ENCODE measurements around the gene PCTP.

Gene PCTP

DNA sequence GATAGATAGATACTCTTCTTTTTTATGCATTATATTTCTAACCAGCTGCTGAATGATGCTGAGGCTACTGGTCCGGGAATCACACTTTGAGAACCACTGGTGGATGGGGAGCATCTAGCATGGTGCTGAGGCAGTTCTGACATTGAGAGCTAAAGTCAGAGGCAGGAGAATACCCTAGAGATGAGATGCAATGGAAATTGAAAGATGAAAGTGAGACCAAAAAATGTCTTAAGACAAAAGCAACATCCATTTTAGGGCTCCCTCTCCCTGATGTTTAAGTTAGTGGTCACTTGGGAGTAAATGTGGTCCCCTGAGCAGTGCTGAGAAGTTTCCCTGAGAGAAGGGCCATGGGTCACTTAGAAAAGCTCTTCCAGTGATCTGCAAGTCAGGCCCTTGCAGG lies 6.8 kb downstream of the PCTP start:
- no peak for DNase-seq (ENCODE audit: low spot score)

DNA sequence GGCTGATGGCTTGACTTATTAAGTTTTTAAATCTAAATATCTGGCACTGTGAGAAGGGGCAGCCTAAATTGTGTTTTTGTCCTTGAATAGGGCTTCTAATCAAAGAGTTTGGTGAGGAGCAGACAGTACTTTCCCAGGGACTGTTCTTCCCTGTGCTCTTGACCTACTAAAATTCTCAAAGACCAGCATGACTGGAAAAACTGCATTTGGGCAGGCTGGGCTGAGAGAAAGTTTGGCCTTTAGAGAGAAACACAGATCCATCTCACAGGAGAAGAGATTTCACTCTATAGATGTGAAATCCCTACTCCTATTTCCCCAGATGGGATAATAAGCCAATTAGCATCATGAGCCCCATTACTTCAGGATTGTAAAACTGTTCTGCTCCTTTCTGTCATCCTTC lies 7.3 kb downstream of the PCTP start:
- DNase-seq (ENCODE audit: low spot score): no peak

DNA sequence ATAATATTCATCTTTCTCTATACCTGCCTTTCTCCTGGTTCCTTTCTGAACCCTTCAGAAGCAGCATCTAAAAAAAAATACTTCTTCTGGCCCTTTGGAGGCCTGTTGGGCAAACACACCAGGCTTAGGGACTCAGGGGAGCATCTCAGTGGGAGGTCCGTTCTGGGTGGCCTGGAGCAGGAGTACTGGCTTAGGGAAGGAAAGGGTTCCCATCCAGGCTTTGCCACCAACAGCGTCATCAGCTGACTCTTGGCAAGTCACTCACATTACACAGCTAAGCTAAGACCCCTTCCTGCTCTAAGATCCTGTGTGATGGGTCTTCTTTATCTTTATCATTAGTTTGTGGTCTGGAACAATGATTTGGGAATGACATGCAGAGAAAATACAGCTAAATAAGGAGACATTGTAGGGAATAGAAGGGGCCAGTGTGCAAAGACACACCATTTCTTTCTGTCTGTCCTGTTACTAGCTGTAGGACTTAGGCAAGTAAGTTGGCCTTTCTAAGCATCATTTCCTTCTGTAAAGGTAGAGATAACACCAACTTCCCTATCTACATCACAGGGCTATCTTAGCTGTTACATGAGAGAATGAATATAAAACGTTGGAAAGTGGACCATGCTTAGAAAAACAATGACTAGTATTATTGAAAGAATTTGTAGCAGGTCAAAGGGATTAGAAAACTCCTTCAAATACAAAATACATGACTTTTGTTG lies 9.9 kb downstream of the PCTP start:
- DNase-seq (ENCODE audit: low spot score): no peak

DNA sequence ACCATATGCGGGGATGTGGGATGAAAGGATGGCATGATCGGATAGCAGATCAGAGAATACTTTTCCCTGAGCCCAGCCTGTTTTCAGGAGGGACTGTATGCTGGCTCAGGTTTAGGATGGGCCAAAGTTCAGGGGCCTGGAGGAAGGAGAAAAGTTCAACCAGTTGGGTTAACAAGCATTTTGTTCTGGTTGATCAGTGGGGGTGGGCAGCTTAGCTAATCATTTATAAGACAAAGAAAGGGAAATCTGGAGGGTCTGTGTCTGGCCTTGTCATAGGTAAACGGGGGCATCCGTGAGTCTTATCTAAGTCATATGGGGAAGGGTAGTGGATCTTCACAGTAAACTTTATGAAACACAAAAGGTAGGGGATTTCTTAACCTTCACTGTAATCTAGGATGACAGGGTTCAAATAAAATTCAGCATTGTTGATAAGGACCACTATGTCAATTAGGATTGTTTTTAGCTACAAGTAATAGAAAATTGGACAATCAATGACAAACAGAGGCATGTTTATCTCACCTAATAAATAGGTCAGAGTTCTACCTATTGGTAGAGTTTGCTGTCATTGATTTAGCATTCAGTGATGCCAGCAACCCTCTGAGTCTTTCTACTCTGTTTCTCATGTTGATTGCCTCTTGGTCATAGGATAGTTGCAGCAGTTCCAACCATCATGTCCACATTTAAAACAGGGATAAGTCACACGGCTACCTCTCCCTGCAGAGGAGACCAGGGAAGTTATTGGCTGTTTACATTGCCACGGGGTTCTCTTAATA lies 11.4 kb downstream of the PCTP start:
- DNase-seq (ENCODE audit: low spot score): no peak

DNA sequence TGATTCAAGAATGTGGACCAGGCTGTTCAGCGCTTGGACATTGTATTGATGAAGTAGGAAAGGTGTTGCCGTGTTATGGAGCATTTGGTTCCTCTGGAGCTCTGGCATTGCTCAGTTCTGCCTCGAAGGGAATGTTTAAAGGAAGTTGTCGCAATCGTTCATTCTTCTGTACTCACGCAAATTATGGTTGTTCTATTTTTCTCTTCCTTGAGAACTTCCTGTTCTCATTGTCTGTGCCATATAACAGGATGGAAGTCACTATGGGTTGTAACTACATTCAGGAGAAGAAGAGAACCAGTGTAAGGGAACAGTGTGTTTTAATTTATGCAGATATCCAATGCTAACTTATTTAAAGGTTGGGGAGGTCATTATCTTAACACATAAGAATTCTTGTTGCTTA lies 13.0 kb downstream of the PCTP start:
- no peak for DNase-seq (ENCODE audit: low spot score)

DNA sequence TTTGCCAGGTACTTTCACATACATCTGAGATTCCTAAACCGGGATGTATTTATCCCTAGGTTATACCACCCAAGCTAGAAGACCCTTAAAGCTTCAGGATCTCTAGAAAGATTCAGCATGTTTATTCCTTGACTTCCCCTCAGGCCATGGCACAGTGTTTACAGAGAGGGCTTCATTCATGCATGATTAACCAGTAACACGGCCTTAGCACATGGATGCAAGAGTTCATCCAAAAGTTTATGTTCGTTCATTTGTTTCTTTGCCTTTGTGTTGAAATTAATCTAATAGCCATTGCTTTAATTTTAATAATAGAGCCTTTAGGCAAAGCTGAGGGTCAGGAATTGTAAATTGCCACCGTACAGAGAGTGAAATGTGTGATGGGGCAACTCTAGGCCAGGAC lies 13.8 kb downstream of the PCTP start:
- no peak for DNase-seq (ENCODE audit: low spot score)

DNA sequence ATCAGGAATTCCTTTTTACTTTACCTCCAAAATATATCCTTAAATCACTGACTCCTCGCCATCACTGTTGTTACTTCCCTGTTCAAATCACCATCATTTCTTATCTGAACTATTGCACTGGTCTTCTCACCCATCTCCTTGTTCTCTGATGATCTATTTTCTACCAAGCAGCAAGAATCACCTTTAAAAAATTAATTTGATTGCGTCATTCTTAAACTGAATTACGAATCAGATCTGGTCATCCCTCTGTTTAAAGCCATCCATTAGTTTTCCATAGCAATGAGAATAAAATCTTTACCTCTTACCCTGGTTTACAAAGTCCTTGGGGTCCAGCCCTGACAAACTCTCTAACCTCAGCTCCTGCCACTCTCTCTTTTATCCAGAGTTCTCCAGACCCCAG lies 14.6 kb downstream of the PCTP start:
- no peak for DNase-seq (ENCODE audit: low spot score)

DNA sequence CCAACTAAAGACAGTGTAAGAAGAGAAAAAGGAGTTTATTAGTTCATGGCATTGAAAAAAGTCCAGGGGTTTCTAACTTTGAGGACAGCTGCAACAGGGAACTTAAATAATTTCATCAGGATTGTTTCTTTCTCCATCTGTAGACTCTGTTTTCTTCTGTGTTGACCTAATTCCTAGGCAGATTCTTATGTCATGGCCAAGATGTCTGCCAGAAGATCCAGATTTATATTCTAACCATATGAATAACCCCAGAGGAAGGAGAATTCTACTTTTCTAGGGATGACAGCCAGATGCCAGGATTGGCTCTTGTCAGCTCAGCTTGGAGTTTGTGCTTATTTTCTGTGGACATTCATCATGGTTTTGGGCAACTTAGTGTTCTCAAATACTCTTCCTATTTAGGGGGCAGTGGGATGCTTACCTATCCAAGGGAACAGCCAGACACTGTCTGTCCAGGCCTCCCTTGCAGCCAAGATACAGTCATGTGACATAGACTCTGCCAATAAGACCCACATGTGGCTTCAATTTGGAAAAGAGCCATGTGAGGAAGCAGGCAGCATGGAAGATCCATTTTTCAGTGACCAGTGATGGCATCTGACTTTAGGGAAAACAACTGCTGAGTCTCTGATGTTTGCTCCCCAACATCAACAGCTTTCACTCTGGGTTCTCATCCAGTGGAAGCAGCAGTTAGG lies 18.2 kb downstream of the PCTP start:
- no peak for DNase-seq (ENCODE audit: low spot score)

DNA sequence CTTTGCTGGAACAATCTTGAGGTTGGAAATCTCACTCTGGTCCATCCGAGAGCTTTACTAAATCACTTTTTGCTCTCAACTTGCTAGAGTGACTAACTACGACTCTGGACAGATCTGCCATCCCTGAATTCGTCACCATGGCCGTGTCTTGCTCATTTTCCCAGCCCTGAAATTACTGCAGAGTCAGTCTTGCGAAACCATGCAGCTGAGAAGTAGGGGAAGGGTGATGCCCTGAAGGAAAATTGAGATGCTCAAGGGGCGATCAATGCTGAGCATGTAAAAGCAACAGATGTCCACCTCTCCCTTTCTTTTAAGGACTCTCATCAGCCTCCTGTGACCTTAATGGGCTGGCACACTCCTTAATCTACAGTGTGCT lies 18.8 kb downstream of the PCTP start:
- no peak for DNase-seq (ENCODE audit: low spot score)

DNA sequence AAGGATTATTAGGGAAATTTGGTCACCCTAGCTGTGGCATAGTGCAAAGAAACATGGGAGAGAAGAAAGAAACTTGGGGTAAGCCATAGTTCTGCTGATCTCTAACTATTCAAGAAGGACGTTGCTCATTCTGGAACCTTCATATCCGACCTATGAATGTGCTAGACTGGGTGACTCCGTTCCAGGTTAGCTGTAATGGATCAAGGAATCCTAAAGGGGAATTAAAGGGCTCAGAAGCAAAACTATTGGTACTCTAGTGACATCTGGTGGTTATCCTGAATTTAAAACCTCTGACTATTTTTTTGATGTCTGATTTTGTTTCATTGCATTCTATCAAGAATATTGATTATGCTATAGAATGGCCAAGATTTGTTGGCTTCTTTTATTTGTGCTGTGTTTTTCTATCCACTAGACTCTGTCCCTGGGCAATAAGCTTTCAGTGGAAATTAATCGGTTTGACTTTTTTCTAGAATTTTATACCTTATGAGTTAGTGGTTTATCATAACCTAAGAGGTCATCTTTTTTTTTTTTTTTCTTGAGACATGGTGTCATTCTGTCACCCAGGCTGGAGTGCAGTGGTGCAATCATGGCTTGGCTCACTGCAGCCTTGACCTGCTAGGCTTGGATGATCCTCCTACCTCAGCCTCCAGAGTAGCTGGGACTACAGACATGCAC lies 19.5 kb downstream of the PCTP start:
- DNase-seq (ENCODE audit: low spot score): peak; percentile 33

DNA sequence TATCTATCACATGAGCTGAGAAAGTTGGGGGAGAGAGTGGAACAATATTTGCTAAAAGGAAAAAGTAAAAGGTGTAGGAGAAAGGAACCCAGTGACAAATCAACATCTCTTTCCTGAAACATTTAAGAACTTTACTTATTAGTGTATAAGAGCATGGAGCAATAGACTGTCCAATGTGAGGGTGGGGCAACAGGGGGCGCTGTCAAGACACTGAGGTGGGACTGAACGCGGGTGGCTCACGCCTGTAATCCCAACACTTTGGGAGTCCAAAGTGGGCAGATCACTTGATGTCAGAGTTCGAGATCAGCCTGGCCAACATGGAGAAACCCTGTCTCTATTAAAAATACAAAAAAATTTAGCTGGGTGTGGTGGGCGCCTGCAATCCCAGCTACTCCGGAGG lies 21.2 kb downstream of the PCTP start:
- DNase-seq (ENCODE audit: low spot score): no peak

DNA sequence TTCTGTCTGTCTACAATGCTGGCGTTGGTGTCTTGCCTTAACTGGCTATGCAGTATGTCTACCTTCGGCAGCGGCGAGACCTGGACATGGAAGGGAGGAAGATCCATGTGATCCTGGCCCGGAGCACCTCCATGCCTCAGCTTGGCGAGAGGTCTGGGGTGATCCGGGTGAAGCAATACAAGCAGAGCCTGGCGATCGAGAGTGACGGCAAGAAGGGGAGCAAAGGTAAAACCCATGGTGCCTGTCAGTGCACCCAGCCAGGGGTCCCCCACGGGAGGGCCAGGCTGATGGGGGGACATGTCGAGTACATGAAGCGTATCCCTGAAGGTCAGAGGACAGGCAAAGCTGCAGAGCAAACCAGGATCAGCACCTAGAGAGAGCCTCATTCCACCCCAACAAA lies 22.8 kb downstream of the PCTP start:
- no peak for DNase-seq (ENCODE audit: low spot score)

DNA sequence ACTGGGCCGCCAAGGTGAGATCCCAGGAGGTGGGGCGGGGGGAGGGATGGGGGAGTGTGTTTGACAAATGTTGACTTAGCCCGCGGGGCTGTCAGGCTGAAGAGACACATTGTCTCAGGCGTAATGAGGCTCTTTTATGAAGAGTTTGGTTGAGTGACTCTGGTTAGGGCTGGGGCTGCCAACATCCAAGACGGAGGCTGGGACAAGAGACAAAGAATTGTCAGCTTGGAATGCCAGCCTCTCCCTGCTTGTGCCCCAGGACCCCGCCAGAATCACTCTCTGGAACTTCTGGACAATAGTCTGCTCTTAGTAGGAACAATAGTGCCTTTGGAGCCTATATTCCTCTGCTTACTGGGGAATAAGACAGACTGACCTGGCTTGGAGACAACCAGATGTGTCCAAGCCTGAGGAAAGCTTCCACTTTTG lies 24.0 kb downstream of the PCTP start:
- no peak for DNase-seq (ENCODE audit: low spot score)

DNA sequence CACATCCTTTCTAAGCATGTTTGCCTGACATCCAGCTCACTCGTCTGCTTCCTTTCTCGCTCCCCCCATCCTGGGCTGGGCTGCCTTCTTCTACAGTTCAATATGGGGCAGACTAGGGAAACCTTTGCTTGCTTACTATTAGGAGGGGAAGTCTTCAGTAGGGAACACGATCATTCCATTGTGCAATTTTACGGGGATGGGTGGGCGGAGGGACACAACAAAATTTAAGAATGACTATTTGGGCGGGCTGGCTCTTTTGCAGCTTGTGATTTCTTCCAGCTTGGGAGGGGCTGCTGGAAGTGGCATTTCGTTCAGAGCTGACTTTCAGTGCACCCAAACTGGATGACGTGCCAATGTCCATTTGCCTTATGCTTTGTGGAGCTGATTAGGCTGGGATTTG lies 25.4 kb downstream of the PCTP start:
- DNase-seq (ENCODE audit: low spot score): no peak

DNA sequence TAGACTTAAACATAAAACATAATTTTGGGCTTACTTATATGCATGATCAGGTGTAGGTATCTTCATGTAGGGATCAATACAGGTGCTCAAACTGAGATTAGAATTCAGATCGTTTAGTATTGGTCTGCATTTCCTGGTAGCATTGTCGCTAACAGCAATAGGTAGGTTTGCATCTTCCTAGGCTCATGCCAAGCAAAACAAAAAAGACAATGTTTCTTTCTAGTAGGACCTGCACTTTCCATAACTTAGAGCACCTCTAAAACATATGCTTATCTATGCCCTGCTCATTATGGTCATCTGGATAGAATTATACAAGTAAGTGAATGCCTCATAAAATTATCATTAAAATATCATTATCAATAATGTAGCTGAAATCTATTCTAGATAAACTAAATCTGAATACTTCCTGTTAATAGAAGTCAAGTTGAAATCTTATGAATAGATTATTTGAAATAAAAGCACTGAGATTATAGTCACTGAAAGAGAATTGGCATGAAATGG lies 26.7 kb downstream of the PCTP start:
- DNase-seq (ENCODE audit: low spot score): no peak

DNA sequence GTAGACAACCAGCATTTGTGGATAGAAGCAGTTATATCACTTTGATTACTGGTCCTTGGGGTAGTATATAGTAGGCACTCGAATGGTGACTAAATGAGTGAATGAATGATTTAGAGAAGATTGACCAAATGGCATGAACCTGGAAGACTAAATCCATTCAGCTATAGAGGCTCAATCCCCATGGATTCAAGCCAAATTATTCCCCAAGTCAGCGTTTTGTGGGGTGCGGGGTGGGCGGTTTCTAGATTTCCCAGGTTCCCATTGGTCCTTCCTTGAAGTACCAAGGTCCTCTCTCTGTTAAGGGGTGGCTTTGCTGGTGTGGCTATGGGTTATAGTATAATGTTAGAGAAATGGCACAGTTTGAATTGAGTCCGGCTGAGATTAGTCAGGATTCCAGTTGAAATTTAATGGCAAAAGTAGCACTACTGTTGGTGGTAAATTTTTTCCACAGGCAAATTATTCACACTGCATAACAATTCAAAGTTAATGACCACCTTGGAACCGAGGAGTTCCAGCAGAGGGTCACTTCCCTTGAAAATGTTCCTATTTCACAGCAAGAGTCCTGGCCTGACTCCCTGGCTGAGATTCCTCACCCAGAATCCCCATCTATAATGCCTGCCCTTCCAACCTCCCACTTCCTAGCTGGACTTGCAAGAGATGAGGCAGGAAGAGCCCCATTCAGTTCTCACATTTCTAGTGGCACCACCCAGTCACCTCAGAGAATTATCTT lies 27.7 kb downstream of the PCTP start:
- DNase-seq (ENCODE audit: low spot score): no peak

DNA sequence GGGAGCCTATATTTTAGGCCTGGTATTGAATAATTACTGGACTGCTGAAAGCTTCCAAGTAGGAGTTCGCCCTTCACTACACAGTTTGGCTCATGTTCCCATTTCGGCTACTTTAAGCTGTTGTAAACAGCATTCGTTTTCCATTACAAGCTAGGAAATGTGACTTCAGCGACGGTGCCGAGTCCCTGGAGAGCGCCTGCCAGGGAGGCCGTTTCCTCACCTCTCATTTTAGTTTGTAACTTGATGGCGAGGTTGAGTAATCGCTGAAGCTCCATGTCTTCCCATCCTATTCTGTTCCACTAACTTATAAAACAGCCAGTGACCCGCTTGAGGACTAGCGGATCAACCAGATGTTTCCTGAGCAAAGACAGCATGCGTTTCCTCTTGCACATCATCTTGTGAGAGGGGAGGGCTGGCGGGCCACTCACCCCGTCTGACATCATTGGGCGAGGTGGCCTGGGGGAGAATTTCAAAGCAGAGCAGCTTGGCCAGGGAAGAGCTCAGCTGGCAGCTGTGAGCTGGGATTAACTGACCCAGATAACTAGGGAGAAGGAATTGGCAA lies 32.9 kb downstream of the PCTP start:
- no peak for DNase-seq (ENCODE audit: low spot score)

DNA sequence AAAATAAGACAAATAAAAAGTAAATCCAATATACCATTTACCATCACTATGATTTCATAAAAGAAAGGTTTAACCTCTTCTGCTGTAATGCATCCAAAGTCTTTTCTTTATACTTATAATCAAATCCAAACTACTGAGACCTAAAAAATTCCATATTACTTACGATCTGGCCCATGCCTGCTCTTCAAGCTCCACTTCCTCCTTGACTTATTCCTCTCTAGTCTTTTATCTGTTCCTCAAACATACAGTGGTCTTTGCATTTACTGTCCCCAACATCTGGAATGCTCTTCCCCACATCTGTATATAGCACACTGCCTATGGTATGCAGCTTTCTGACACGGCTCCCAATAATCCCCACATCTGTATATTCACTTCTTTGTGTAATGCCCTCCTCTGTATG lies 33.8 kb downstream of the PCTP start:
- no peak for DNase-seq (ENCODE audit: low spot score)

DNA sequence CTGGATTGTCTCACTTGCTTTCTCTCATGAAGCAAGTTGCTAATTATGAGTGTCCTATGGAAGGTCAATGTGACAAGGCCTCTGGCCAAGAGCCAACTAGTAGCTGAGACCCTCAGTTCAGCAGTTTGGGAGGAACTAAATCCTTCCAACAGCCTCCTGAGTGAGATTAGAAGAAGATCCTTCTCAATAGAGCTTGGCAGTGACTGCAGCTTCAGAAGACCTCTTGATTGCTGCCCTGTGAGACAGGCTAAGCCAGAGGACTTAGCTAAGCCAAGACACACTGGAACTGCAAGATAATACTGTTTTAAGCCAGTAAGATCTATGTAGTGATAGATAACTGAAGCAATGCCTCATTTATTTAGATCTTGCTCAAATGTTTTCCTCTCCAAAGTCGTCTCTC lies 34.3 kb downstream of the PCTP start:
- DNase-seq (ENCODE audit: low spot score): no peak

DNA sequence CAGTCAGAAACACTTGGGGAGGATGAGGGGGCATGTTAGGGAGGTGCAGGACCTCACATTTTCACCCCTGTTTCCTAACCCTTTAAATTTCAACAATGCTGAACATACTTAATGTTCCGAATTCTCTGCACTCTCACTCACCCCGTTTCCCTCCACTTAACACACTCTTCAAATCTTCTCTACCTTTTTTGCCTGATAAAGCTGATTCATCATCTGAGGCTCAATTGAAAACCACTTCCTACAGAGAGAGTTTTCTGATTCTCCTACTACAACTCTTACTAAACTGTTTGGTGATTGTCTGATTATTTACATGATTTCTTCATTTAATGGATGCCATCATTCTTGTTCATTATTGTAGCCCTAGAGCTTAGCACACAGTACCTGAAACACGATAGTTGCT lies 42.4 kb downstream of the PCTP start:
- DNase-seq (ENCODE audit: low spot score): no peak

DNA sequence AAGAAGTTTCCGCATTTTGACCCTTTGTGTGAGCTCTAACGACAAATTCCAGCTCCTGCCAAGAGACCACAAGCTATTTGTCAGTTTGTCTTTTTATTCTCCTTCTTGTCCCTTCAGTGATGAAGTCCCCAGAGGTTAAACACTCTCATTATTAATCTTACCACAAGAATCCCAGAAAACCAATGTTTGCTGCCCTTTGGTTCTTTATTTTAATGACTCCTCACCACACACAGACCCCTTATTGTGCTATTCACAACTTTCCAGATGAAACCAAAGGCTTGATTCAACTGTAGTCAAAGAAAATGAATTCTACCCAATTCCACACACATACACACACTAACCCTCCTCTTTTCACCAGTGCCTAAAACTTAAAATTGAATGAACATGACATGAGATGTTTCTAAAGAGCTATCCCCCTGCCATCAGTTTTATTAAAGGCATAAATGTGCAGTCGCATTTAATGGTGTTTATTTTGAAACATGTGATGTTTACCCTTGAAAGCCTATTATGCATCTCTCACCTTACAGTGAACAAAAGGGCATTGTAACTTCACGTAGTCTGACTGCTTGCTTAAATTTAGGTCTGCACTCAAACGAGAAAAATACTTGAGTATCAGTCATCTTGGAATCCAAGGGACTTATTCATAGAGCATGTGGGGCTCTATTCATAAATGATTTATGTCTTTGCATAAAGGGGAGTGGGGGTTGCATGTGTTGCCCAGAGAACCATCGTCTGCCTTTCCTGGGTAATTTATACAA lies 44.1 kb downstream of the PCTP start:
- DNase-seq (ENCODE audit: low spot score): no peak
